H1 (cell line): ENCODE data around the gene SLC1A2. TPM values are rescaled to one million over a fixed set of nuclear protein-coding genes. Genes with fewer than 3 reads are reported as not detected.

ENCODE experiments used
- CTCF ChIA-PET: fragments of 300-600 bp; sonication (Branson Sonifier 250); formaldehyde crosslinking; loops from one replicate; lab custom pipeline; 2021; ENCODE audit not compliant: partially characterized antibody; lab: Charles Lee
- POLR2A ChIA-PET: fragments of 300-600 bp; sonication (Branson Sonifier 250); formaldehyde crosslinking; loops from one replicate; lab custom pipeline; 2021; ENCODE audit warnings: inconsistent platforms; ENCODE audit not compliant: partially characterized antibody; lab: Charles Lee
- DNase-seq, 2 experiments: peaks; one replicate each; pipeline versions ENCODE4 v3.0.0 to v3.0.0-alpha.2; 2010 to 2022; ENCODE audit warnings: low spot score in 2 of 2, low read depth in 1 of 2, mixed read lengths in 1 of 2
- FAIRE-seq: peaks from 2 replicates; lab custom pipeline; 2011; peaks lifted over from hg19 to GRCh38; lab: Jason Lieb, UNC
- H2AFZ ChIP-seq: 2 replicates; pipeline ENCODE4 v1.8.1; 2012; ENCODE audit warnings: low read length, inconsistent platforms
- H2AK5ac ChIP-seq: 2 replicates; pipeline ENCODE4 v1.6.1; 2013; ENCODE audit warnings: low read depth, low read length
- H2BK120ac ChIP-seq: replicated peaks from 2 replicates; pipeline ENCODE3; 2013; ENCODE audit warnings: low read depth, low read length, inconsistent platforms
- H2BK12ac ChIP-seq: 2 replicates; pipeline ENCODE4 v1.6.1; 2013; ENCODE audit warnings: low read depth, low read length
- H2BK15ac ChIP-seq: 2 replicates; pipeline ENCODE4 v1.6.1; 2013; ENCODE audit warnings: low read length
- H2BK20ac ChIP-seq: 2 replicates; pipeline ENCODE4 v1.6.1; 2013; ENCODE audit warnings: low read length
- H2BK5ac ChIP-seq: 2 replicates; pipeline ENCODE4 v1.6.1; 2013; ENCODE audit warnings: low read depth, low read length
- H3K14ac ChIP-seq: 2 replicates; pipeline ENCODE4 v1.6.1; 2013; ENCODE audit warnings: inconsistent platforms; ENCODE audit not compliant: insufficient read length
- H3K18ac ChIP-seq: 2 replicates; pipeline ENCODE4 v1.6.1; 2013; ENCODE audit warnings: low read length; ENCODE audit errors: extremely low read depth
- H3K23ac ChIP-seq: 2 replicates; pipeline ENCODE4 v1.6.1; 2013; ENCODE audit warnings: inconsistent platforms; ENCODE audit not compliant: insufficient read length
- H3K23me2 ChIP-seq: 2 replicates; pipeline ENCODE4 v1.6.1; 2013; ENCODE audit warnings: low read depth, low read length
- H3K27ac ChIP-seq: 2 replicates; pipeline ENCODE4 v1.6.1; 2011; ENCODE audit warnings: low read depth, low read length, inconsistent platforms
- H3K27me3 ChIP-seq, 4 experiments: replicated peaks in 1 of 4; 1 replicate in 1 of 4; 2 replicates in 3 of 4; pipeline versions ENCODE4 v1.6.1 to v1.8.1; 2011 to 2013; ENCODE audit warnings: low read length in 3 of 4, mild to moderate bottlenecking in 3 of 4, inconsistent platforms in 2 of 4, mixed read lengths in 2 of 4, moderate library complexity in 1 of 4; ENCODE audit not compliant: control insufficient read depth in 3 of 4, insufficient read depth in 3 of 4; ENCODE audit errors: extremely low read depth in 1 of 4
- H3K36me3 ChIP-seq, 4 experiments: 2 replicates each; pipeline versions ENCODE4 v1.6.1 to v1.8.1; 2011 to 2013; ENCODE audit warnings: mild to moderate bottlenecking in 4 of 4, low read length in 3 of 4, moderate library complexity in 2 of 4, control low read depth in 1 of 4, inconsistent platforms in 1 of 4; ENCODE audit not compliant: insufficient read depth in 4 of 4, control insufficient read depth in 2 of 4
- H3K4ac ChIP-seq: replicated peaks from 2 replicates; pipeline ENCODE3; 2013; ENCODE audit warnings: low read length, low read depth, mixed read lengths, inconsistent platforms; ENCODE audit not compliant: insufficient read length
- H3K4me1 ChIP-seq, 4 experiments: replicated peaks in 1 of 4; 1 replicate in 1 of 4; 2 replicates in 3 of 4; pipeline versions ENCODE4 v1.6.1 to v1.8.1; 2011 to 2013; ENCODE audit warnings: low read length in 3 of 4, inconsistent platforms in 2 of 4, mixed read lengths in 1 of 4; ENCODE audit not compliant: insufficient read depth in 4 of 4, control insufficient read depth in 3 of 4
- H3K4me2 ChIP-seq, 2 experiments: 2 replicates each; pipeline versions ENCODE4 v1.6.1 to v1.8.1; 2011 to 2013; ENCODE audit warnings: low read depth in 2 of 2, low read length in 2 of 2, control low read depth in 1 of 2, inconsistent platforms in 1 of 2, mild to moderate bottlenecking in 1 of 2; ENCODE audit not compliant: insufficient read depth in 1 of 2
- H3K4me3 ChIP-seq, 4 experiments: fragments of 200-600, 300-600 bp in 1 of 4; sonication (generic), shearing (Covaris generic), sonication (Bioruptor Twin) in 1 of 4; 2 replicates each; pipeline versions ENCODE4 v1.5.1 to v1.8.1; 2011 to 2016; ENCODE audit warnings: low read length in 4 of 4, low read depth in 3 of 4, control low read depth in 2 of 4, inconsistent platforms in 2 of 4, mild to moderate bottlenecking in 2 of 4, mixed read lengths in 1 of 4, moderate library complexity in 1 of 4; ENCODE audit not compliant: insufficient read depth in 2 of 4; ENCODE audit errors: extremely low read depth in 1 of 4
- H3K56ac ChIP-seq: replicated peaks from 2 replicates; pipeline ENCODE3; 2013; ENCODE audit warnings: low read depth, mild to moderate bottlenecking, mixed read lengths, low read length, inconsistent platforms; ENCODE audit not compliant: insufficient read length
- H3K79me1 ChIP-seq: 2 replicates; pipeline ENCODE4 v1.6.1; 2013; ENCODE audit warnings: low read depth, low read length, control low read depth
- H3K79me2 ChIP-seq, 2 experiments: 2 replicates each; pipeline versions ENCODE4 v1.6.1 to v1.8.1; 2012 to 2013; ENCODE audit warnings: low read length in 2 of 2, mild to moderate bottlenecking in 2 of 2, inconsistent platforms in 1 of 2; ENCODE audit not compliant: insufficient read depth in 2 of 2, control insufficient read depth in 1 of 2
- H3K9ac ChIP-seq, 4 experiments: replicated peaks in 1 of 4; 1 replicate in 1 of 4; 2 replicates in 3 of 4; pipeline versions ENCODE4 v1.6.1 to v1.8.1; 2011 to 2013; ENCODE audit warnings: low read depth in 3 of 4, low read length in 3 of 4, control low read depth in 2 of 4, mild to moderate bottlenecking in 2 of 4, moderate library complexity in 2 of 4, inconsistent platforms in 1 of 4; ENCODE audit errors: extremely low read depth in 1 of 4
- H3K9me3 ChIP-seq, 2 experiments: 2 replicates each; pipeline versions ENCODE4 v1.6.1 to v1.8.1; 2012 to 2013; ENCODE audit warnings: mild to moderate bottlenecking in 2 of 2, moderate library complexity in 2 of 2, control low read depth in 1 of 2, inconsistent platforms in 1 of 2, low read depth in 1 of 2, low read length in 1 of 2, mixed read lengths in 1 of 2; ENCODE audit not compliant: insufficient read depth in 2 of 2
- H4K20me1 ChIP-seq, 2 experiments: replicated peaks in 1 of 2; 2 replicates each; pipeline versions ENCODE3 to v1.8.1; 2011 to 2013; ENCODE audit warnings: inconsistent platforms in 2 of 2, low read length in 2 of 2, mild to moderate bottlenecking in 1 of 2; ENCODE audit not compliant: insufficient read depth in 2 of 2, control insufficient read depth in 1 of 2
- H4K5ac ChIP-seq: 2 replicates; pipeline ENCODE4 v1.6.1; 2013; ENCODE audit warnings: low read length, low read depth, mixed read lengths, inconsistent platforms; ENCODE audit not compliant: insufficient read length
- H4K8ac ChIP-seq: 2 replicates; pipeline ENCODE4 v1.8.0; 2013; ENCODE audit warnings: mild to moderate bottlenecking, moderate library complexity, low read length, inconsistent platforms; ENCODE audit not compliant: insufficient read depth; ENCODE audit errors: extremely low read depth
- H4K91ac ChIP-seq: replicated peaks from 2 replicates; pipeline ENCODE3; 2013; ENCODE audit warnings: low read length, mixed read lengths, inconsistent platforms; ENCODE audit not compliant: insufficient read length
- CBX5 ChIP-seq: fragments of 300-800, 300-1000 bp; sonication (generic); IDR thresholded peaks from 2 replicates; pipeline ENCODE4 v1.7.1; 2016; ENCODE audit warnings: antibody characterized with exemption, low read length, low read depth
- EGR1 ChIP-seq: IDR thresholded peaks from 2 replicates; pipeline ENCODE4 v1.6.1; 2011; ENCODE audit warnings: low read depth, low read length, borderline replicate concordance
- GABPA ChIP-seq: IDR thresholded peaks from 2 replicates; pipeline ENCODE4 v1.6.1; 2011; ENCODE audit warnings: mild to moderate bottlenecking, low read length, moderate library complexity, borderline replicate concordance; ENCODE audit not compliant: insufficient read depth
- KDM4A ChIP-seq: IDR thresholded peaks from one replicate; pipeline ENCODE4 v1.7.1; 2012; ENCODE audit warnings: low read depth, mild to moderate bottlenecking, moderate library complexity, low read length, inconsistent platforms; ENCODE audit not compliant: severe bottlenecking
- NRF1 ChIP-seq: IDR thresholded peaks from 2 replicates; pipeline ENCODE4 v1.6.1; 2011; ENCODE audit warnings: mild to moderate bottlenecking, low read depth, low read length, improper control_type of control experiment
- RFX5 ChIP-seq: IDR thresholded peaks from 2 replicates; pipeline ENCODE4 v1.6.1; 2011; ENCODE audit warnings: low read depth, low read length, improper control_type of control experiment, borderline replicate concordance
- RXRA ChIP-seq: IDR thresholded peaks from 2 replicates; pipeline ENCODE4 v1.6.1; 2011; ENCODE audit warnings: low read depth, mild to moderate bottlenecking, low read length, moderate library complexity; ENCODE audit not compliant: insufficient read depth
- SAP30 ChIP-seq: fragments of 300-600 bp; sonication (generic); IDR thresholded peaks from 2 replicates; pipeline ENCODE4 v1.7.1; 2012; ENCODE audit warnings: low read length, moderate library complexity, mild to moderate bottlenecking, inconsistent platforms; ENCODE audit not compliant: insufficient read depth, insufficient replicate concordance
- SIN3A ChIP-seq, 2 experiments: IDR thresholded peaks in 1 of 2; conservative IDR thresholded peaks in 1 of 2; 2 replicates each; pipeline ENCODE4 v1.6.1; 2011 to 2012; ENCODE audit warnings: low read length in 2 of 2, improper control_type of control experiment in 1 of 2, low read depth in 1 of 2, mild to moderate bottlenecking in 1 of 2
- SP1 ChIP-seq: IDR thresholded peaks from 2 replicates; pipeline ENCODE4 v1.6.1; 2011; ENCODE audit warnings: low read depth, low read length
- SP2 ChIP-seq: IDR thresholded peaks from 2 replicates; pipeline ENCODE4 v1.6.1; 2012; ENCODE audit warnings: mild to moderate bottlenecking, low read length, inconsistent platforms
- SP4 ChIP-seq: IDR thresholded peaks from 2 replicates; pipeline ENCODE4 v1.6.1; 2012; ENCODE audit warnings: low read length, inconsistent platforms
- SUZ12 ChIP-seq: fragments of 200-600 bp; sonication (generic); IDR thresholded peaks from 2 replicates; pipeline ENCODE4 v1.6.1; 2012; ENCODE audit warnings: mild to moderate bottlenecking, inconsistent platforms, low read length, moderate library complexity, mixed read lengths
- YY1 ChIP-seq: IDR thresholded peaks from 2 replicates; pipeline ENCODE4 v1.6.1; 2011; ENCODE audit warnings: low read depth, mild to moderate bottlenecking, low read length
- WGBS, 2 experiments: shearing (Covaris generic) in 1 of 2; methylation state at CpG; one replicate each; pipeline versions ENCODE4 v1.1.6 to v1.1.7; 2013 to 2015; ENCODE audit warnings: low lambda C conversion rate in 2 of 2, mixed read lengths in 2 of 2, inconsistent platforms in 1 of 2, low coverage in 1 of 2, missing lambda C conversion rate in 1 of 2; ENCODE audit not compliant: insufficient replicate concordance in 2 of 2, insufficient coverage in 1 of 2, insufficient read length in 1 of 2; ENCODE audit errors: extremely low coverage in 1 of 2, missing lambda C conversion rate in 1 of 2; 5-methylcytosine and 5-hydroxymethylcytosine counted together
- polyA plus RNA-seq, 7 experiments: library from polyadenylated mRNA; depleted of rRNA in 3 of 7; stranded (reverse) in 5 of 7; unstranded in 2 of 7; fragments of >200 nt in 5 of 7; fragments of 200-250 nt in 2 of 7; gene quantifications; 1 replicate in 5 of 7; 2 replicates in 1 of 7; 4 replicates in 1 of 7; pipeline versions ENCODE4 v1.2.1 to v1.2.3, GENCODE V29; 2011 to 2013; ENCODE audit warnings: missing spikeins in 2 of 7, mixed read lengths in 2 of 7
- total RNA-seq: library from RNA; stranded (reverse); fragmentation: NEBNext Ultra II Directional; extraction: Animal tissue kit (Norgen Biotek cat#: 25700); gene quantifications from 2 replicates; pipeline ENCODE4 v1.2.1, GENCODE V29; 2021
- TF ChIP-seq, protein P1 (sequence below): IDR thresholded peaks from 2 replicates; pipeline ENCODE4 v1.6.1; 2012; ENCODE audit warnings: inconsistent platforms

Gene SLC1A2
- total and polyA plus RNA-seq, 2 of the 8 experiments (the other 6 are each of a cell fraction or from before 2014, with no cell fraction given): 0.57 to 1.2 TPM

DNA sequence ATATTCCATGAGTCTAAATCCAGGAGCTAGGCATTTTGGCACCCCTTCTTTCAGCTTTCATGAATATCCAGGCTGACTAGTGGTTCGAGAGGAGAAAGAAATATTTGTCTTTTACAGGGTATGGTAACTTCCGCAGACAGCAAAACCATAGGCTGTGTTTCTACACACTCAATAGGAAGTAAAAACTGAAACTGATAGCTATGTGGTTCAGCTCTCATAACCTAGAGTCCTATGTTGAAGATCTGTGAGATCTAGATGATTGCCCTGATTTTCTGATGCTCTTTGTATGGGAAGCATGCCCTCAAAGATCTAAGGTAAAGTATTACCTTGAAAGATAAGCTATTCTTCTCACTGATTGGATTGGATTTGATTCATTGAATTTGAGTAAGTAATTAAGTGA is 162.1 kb downstream of the SLC1A2 start:
- no peak overlapping the region for H3K56ac ChIP-seq
- no peak overlapping the region for H2BK5ac ChIP-seq
- no peaks in the 10 kb centered on the region for H3K4me1 ChIP-seq
- no peaks in the 10 kb centered on the region for H3K79me1 ChIP-seq
- ChIA-PET POLR2A (no interaction called here), CTCF (interaction anchor here (1.5 kb wide), 1 partner anchor 48 kb away, joined by 4 read pairs; no protein-coding TSS in a partner anchor)
- no peak overlapping the region for H2BK20ac ChIP-seq
- no peaks in the 10 kb centered on the region for H3K36me3 ChIP-seq
- H2BK12ac ChIP-seq: no peak overlapping the region
- H3K4ac ChIP-seq: no peak overlapping the region
- no peak overlapping the region for H3K18ac ChIP-seq
- no peak overlapping the region for H3K4me2 ChIP-seq
- no peak overlapping the region for H3K23ac ChIP-seq
- H4K20me1 ChIP-seq: no peaks in the 10 kb centered on the region
- no peaks in the 10 kb centered on the region for H3K27me3 ChIP-seq
- WGBS, 2 experiments: 49% methylated on average over 2 of the region's 2 CpGs; no CpG with 5 or more reads in 1 of the 2 experiments
- no peak overlapping the region for H2AFZ ChIP-seq
- H4K5ac ChIP-seq: no peak overlapping the region
- H2BK120ac ChIP-seq: no peak overlapping the region
- no peak overlapping the region for H3K27ac ChIP-seq
- H3K4me3 ChIP-seq: no peak overlapping the region
- H2BK15ac ChIP-seq: no peak overlapping the region
- no peaks in the 10 kb centered on the region for H3K79me2 ChIP-seq
- H4K91ac ChIP-seq: no peak overlapping the region
- H3K9ac ChIP-seq: no peak overlapping the region
- no peak for DNase-seq
- no peaks in the 10 kb centered on the region for H3K9me3 ChIP-seq
- H3K23me2 ChIP-seq: no peaks in the 10 kb centered on the region
- no peak overlapping the region for H3K14ac ChIP-seq
- FAIRE-seq: no peak
- no peak overlapping the region for H4K8ac ChIP-seq
- no peak overlapping the region for H2AK5ac ChIP-seq
- TF ChIP-seq SUZ12 (no peak), GABPA (no peak), SAP30 (no peak), EGR1 (no peak), RXRA (no peak), YY1 (no peak), RFX5 (no peak), SP1 (no peak), NRF1 (no peak), SP2 (no peak), SIN3A (conservative IDR thresholded peaks at IDR 0.05 in 1 of 2, IDR thresholded peaks at IDR 0.05 in 1 of 2; ENCODE audit: low read depth in 1 of 2, low read length in 2 of 2) (no peak), SP4 (no peak), KDM4A (no peak), CBX5 (no peak)
- TF ChIP-seq, protein P1, sequence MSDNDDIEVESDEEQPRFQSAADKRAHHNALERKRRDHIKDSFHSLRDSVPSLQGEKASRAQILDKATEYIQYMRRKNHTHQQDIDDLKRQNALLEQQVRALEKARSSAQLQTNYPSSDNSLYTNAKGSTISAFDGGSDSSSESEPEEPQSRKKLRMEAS: no peak
